Esophagus (tissue), 2 donors: ENCODE measurements around the gene SLFN12L. TPM values are rescaled to one million over a fixed set of nuclear protein-coding genes. Genes with fewer than 3 reads are reported as not detected.

Experiments
- H3K27ac ChIP-seq, 2 donors: one replicate each; pipeline ENCODE4 v1.5.1; 2013; ENCODE audit warnings: low read depth in 2 of 2, mild to moderate bottlenecking in 2 of 2, inconsistent platforms in 1 of 2, low read length in 1 of 2, moderate library complexity in 1 of 2
- H3K27me3 ChIP-seq, 2 donors: one replicate each; pipeline ENCODE4 v1.6.1; 2013; ENCODE audit warnings: low read length in 2 of 2, control low read depth in 1 of 2, mild to moderate bottlenecking in 1 of 2; ENCODE audit not compliant: insufficient read depth in 2 of 2, control insufficient read depth in 1 of 2
- H3K36me3 ChIP-seq, 2 donors: one replicate each; pipeline ENCODE4 v1.6.1; 2013; ENCODE audit warnings: low read length in 1 of 2; ENCODE audit not compliant: control insufficient read depth in 2 of 2, insufficient read depth in 2 of 2
- H3K4me1 ChIP-seq, 2 donors: one replicate each; pipeline ENCODE4 v1.6.1; 2013; ENCODE audit warnings: low read length in 1 of 2; ENCODE audit not compliant: control insufficient read depth in 2 of 2, insufficient read depth in 2 of 2
- H3K4me3 ChIP-seq, 2 donors: one replicate each; pipeline ENCODE4 v1.5.1; 2013; ENCODE audit warnings: low read length in 2 of 2, mild to moderate bottlenecking in 2 of 2, low read depth in 1 of 2, moderate library complexity in 1 of 2
- H3K9me3 ChIP-seq, 2 donors: one replicate each; pipeline ENCODE4 v1.6.1; 2013; ENCODE audit warnings: mild to moderate bottlenecking in 2 of 2, low read depth in 1 of 2, low read length in 1 of 2, moderate library complexity in 1 of 2; ENCODE audit not compliant: control insufficient read depth in 2 of 2, insufficient read depth in 1 of 2
- WGBS, 2 donors: extraction: QIAGEN DNeasy Blood & Tissue Kit; methylation state at CpG; one replicate each; pipeline ENCODE4 v1.1.7; 2013; 5-methylcytosine and 5-hydroxymethylcytosine counted together
- polyA plus RNA-seq, 2 donors: library from polyadenylated mRNA; stranded (reverse); fragments of 200-250 nt; gene quantifications; one replicate each; pipeline ENCODE4 v1.2.3, GENCODE V29; 2013
- donor health status: healthy with polysubstance abuse.
- donor health status: Bipolar disorder and iron deficiency.

SLFN12L gene
- polyA plus RNA-seq, 2 donors, result 0.25 to 0.55 TPM

DNA sequence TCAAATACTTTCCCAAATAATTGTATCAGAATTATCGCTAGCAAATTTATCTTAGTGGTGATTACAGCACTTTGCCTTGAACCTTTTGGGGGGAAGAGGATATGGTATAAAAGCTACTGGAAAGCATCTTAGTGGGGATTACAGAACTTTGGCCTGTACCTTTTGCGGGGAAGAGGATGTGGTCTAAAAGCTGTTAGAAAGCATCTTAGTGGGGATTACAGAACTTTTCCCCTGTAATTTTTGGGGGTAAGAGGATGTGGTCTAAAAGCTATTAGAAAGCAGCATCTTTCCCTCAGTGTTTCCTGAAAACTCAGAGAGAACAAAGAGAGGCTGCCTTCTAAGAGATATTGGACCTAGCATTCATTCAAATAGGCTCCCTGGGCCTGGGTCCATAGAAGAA is 109.2 kb downstream of the SLFN12L start:
- Histone ChIP-seq H3K9me3 (no peaks in the 10 kb centered on the region), H3K4me3 (no peak overlapping the region), H3K27ac (no peak overlapping the region), H3K4me1 (peaks cover 0 to 1% of the 10 kb centered on the region in 2 donors), H3K27me3 (no peaks in the 10 kb centered on the region), H3K36me3 (no peaks in the 10 kb centered on the region)
- WGBS, 2 donors, result 86 to 92% methylated on average over 2 of the region's 2 CpGs

GRCh38 chr17:35423761-35424160 is 113.7 kb downstream of the SLFN12L start:
- H3K4me3 ChIP-seq, result no peak overlapping the region

More at GRCh38 chr17:35423761-35424160, 113.7 kb downstream of the SLFN12L start:
- Histone ChIP-seq H3K27ac (no peak overlapping the region), H3K36me3 (no peaks in the 10 kb centered on the region), H3K4me1 (no peaks in the 10 kb centered on the region), H3K9me3 (no peaks in the 10 kb centered on the region), H3K27me3 (no peaks in the 10 kb centered on the region)
- WGBS, 2 donors, result 87% methylated on average over 4 of the region's 4 CpGs

Other genes with a start within 250 kb of the SLFN12L start
- 1 to 10 TPM; 2.7 to 3.0 TPM for gene SLFN11, start 164.1 kb downstream of the SLFN12L start, polyA plus RNA-seq
- 1 to 10 TPM; 1.9 to 2.0 TPM for gene SLFN12, start 105.2 kb downstream of the SLFN12L start, polyA plus RNA-seq
- 1 to 10 TPM; 3.7 to 6.0 TPM for gene SLFN13, start 88.9 kb downstream of the SLFN12L start, polyA plus RNA-seq
- not detected for gene SLFN14, start 23.1 kb upstream of the SLFN12L start, polyA plus RNA-seq
- gene PEX12, start 40.9 kb upstream of the SLFN12L start, polyA plus RNA-seq, result 1 to 10 TPM; 2.4 TPM
- gene AP2B1, start 49.6 kb upstream of the SLFN12L start, polyA plus RNA-seq, result 10 to 100 TPM; 13.2 to 14.3 TPM
- under 1 TPM; 0.28 to 0.53 TPM for gene RASL10B, start 194.0 kb upstream of the SLFN12L start, polyA plus RNA-seq
- under 1 TPM; 0.01 to 0.08 TPM for gene GAS2L2, start 215.6 kb upstream of the SLFN12L start, polyA plus RNA-seq
- under 1 TPM in 1 of 2 donors, not detected in 1; 0.14 TPM for gene C17orf50, start 223.2 kb upstream of the SLFN12L start, polyA plus RNA-seq